Karpas-422 (cell line): ENCODE results near the gene ZC3H4. TPM values are rescaled to one million over a fixed set of nuclear protein-coding genes. Genes with fewer than 3 reads are reported as not detected.
"Not testable (repeated sequence)": the region's sequence is repeated elsewhere in the genome, so short reads cannot be mapped to it uniquely, and the experiment has no call there.

Experiments used
- DNase-seq: peaks from one replicate; pipeline ENCODE4 v3.0.0-alpha.2; 2015
- H2AFZ ChIP-seq: fragments of 200-600 bp; sonication (generic); 2 replicates; pipeline ENCODE4 v1.6.1; 2014; ENCODE audit warnings: antibody characterized with exemption, low read length, mixed read lengths
- H3K27ac ChIP-seq: fragments of 200-600 bp; sonication (generic); 2 replicates; pipeline ENCODE4 v1.5.1; 2014; ENCODE audit warnings: mild to moderate bottlenecking, low read length, moderate library complexity
- H3K27me3 ChIP-seq: fragments of 200-600 bp; sonication (generic); 2 replicates; pipeline ENCODE4 v1.6.1; 2014; ENCODE audit warnings: low read length, mixed read lengths
- H3K36me3 ChIP-seq: fragments of 200-600 bp; sonication (generic); 2 replicates; pipeline ENCODE4 v1.6.1; 2014; ENCODE audit warnings: low read length, mixed read lengths; ENCODE audit not compliant: insufficient read depth
- H3K4me1 ChIP-seq: fragments of 200-600 bp; sonication (generic); 2 replicates; pipeline ENCODE4 v1.6.1; 2014; ENCODE audit warnings: mild to moderate bottlenecking, low read length, mixed read lengths
- H3K4me2 ChIP-seq: fragments of 200-600 bp; sonication (generic); 2 replicates; pipeline ENCODE4 v1.6.1; 2014; ENCODE audit warnings: low read length, low read depth, mild to moderate bottlenecking; ENCODE audit not compliant: poor library complexity, severe bottlenecking
- H3K4me3 ChIP-seq: fragments of 200-600 bp; sonication (generic); 2 replicates; pipeline ENCODE4 v1.5.1; 2014; ENCODE audit warnings: mild to moderate bottlenecking, antibody characterized with exemption, low read length, mixed read lengths
- H3K79me2 ChIP-seq: fragments of 200-600 bp; sonication (generic); 2 replicates; pipeline ENCODE4 v1.6.1; 2014; ENCODE audit warnings: mild to moderate bottlenecking, low read length, mixed read lengths
- H3K9ac ChIP-seq: fragments of 200-600 bp; sonication (generic); 2 replicates; pipeline ENCODE4 v1.6.0; 2014; ENCODE audit warnings: low read length
- H3K9me2 ChIP-seq: fragments of 200-600 bp; sonication (generic), shearing (Covaris generic); replicated peaks from 2 replicates; pipeline ENCODE4 v1.6.0; 2014; ENCODE audit warnings: mild to moderate bottlenecking, low read length, moderate library complexity; ENCODE audit not compliant: insufficient read depth
- H3K9me3 ChIP-seq: fragments of 300-700, 200-600 bp; sonication (generic); 2 replicates; pipeline ENCODE4 v1.6.1; 2014; ENCODE audit warnings: low read length, mixed read lengths
- H4K20me1 ChIP-seq: fragments of 200-600 bp; sonication (generic); 2 replicates; pipeline ENCODE4 v1.6.1; 2014; ENCODE audit warnings: mild to moderate bottlenecking, antibody characterized with exemption, low read length, low read depth; ENCODE audit not compliant: insufficient read depth
- total RNA-seq: library from RNA; depleted of rRNA; stranded (reverse); fragments of >200 nt; shearing (Covaris generic); gene quantifications from 2 replicates; pipeline ENCODE4 v1.2.3, GENCODE V29; 2014; ENCODE audit warnings: low replicate concordance

Gene ZC3H4
- total RNA-seq, 1 experiment from 2014 or later = 13.0 TPM

DNA sequence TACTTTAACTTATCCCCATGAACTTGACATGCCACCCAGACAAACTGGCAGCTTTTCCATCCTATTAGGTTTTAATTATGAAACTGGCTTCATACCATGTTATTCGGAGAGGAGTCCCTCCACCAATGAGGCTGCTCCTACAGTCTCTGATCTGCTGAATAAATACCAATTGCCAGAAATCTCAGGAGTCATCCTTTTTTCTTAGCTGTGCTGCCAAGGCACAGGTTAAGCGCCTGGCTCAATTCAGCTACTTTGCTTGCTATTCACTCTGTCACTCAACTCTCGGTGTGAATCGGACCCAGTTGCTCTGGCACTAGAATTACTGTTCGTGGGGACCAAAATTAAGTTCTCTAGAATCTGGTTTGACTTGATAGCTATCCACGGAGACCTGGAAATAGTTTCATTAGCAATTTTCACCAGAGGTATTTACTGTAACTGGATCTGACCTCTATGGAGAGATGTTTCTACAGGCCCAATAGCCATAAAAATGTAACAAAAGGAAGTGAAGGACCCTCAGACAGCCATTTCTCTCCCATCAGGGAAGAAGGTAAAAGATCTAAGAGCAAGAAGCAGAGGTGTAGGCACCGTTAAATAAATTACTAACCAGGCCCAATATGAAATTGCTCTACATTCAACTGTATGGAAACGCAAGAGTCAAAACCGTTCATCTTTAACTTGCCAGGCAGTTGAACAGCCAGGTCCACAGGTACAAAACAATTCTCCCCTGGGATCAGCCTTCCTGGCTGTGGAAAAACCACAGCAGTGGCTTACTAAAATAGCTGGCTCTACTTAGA lies 5.4 kb downstream of the ZC3H4 start:
- no peak overlapping the region for H3K4me3 ChIP-seq
- DNase-seq = no peak
- H3K9ac ChIP-seq = no peak overlapping the region
- H2AFZ ChIP-seq = no peak overlapping the region
- peaks cover 19% of the 10 kb centered on the region for H3K4me1 ChIP-seq
- no peaks in the 10 kb centered on the region for H4K20me1 ChIP-seq
- peaks cover 23% of the 10 kb centered on the region; the same call in 1 of the 2 replicates for H3K36me3 ChIP-seq
- no peaks in the 10 kb centered on the region for H3K9me2 ChIP-seq
- no peaks in the 10 kb centered on the region for H3K27me3 ChIP-seq
- H3K4me2 ChIP-seq = no peak overlapping the region
- H3K79me2 ChIP-seq = peaks cover 82% of the 10 kb centered on the region
- H3K27ac ChIP-seq = peak overlapping the region; percentile 99; the same call in 1 of the 2 replicates
- no peaks in the 10 kb centered on the region for H3K9me3 ChIP-seq

DNA sequence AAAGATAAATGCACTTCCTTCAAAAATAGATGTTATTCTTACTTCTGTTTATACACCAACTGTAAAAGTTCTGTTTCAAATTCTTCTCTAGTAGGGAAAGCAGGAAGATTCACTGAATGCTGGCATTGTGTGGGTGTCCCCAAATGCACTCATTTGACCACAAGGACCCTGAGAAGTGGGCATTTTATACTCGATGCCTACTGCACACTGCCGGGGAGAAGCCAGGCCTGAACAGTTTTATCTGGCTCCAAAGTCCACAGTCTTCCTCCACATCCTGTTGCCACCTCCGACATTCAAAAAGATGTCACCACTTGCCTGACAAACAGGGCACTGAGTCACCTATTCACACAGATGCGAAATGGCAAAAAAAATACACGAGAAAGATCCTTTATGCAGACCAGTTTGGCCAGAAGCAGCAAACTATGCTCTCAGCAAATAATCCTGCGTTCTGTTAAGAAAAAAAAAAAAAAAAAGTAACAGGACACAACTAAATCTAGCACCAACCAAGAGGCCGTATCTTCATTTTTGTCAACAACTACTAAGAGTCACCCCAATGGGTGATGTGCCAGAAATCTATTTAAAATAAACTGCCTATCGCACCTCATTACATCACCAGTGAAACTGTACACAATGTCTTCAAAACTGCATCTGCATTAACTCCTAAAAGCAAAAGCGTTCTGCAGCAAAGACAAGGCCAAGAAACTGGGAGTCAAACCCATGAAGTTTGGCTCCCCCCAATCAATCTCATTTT lies 6.2 kb downstream of the ZC3H4 start:
- H3K4me3 ChIP-seq = no peak overlapping the region
- no peak for DNase-seq
- peaks cover under 1% of the 10 kb centered on the region; the same call in 1 of the 2 replicates for H4K20me1 ChIP-seq
- H3K36me3 ChIP-seq = peaks cover 23% of the 10 kb centered on the region; the same call in 1 of the 2 replicates
- no peak overlapping the region for H3K9ac ChIP-seq
- H3K27me3 ChIP-seq = no peaks in the 10 kb centered on the region
- peaks cover 19% of the 10 kb centered on the region for H3K4me1 ChIP-seq
- no peaks in the 10 kb centered on the region for H3K9me3 ChIP-seq
- H3K9me2 ChIP-seq = no peaks in the 10 kb centered on the region
- no peak overlapping the region for H2AFZ ChIP-seq
- H3K27ac ChIP-seq = no peak overlapping the region
- peaks cover 90% of the 10 kb centered on the region for H3K79me2 ChIP-seq
- no peak overlapping the region for H3K4me2 ChIP-seq

DNA sequence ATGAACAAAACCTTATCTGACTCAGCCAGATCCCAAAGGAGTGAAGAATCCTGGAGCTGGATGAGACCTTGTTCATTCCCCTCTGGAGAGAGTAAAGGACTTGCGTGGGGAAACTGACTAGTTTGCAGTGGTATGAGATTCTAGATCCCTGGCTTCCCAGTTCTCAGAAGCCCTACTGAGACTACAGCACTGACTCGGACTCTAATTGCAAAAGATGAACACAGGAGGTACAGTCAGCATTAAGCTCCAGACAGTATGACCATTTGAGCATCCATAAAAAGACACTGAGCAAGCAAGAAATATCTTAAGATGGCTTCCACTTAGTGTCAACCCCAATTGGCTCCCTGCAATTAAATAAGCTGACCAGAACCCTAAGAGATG lies 6.8 kb downstream of the ZC3H4 start:
- H4K20me1 ChIP-seq = peaks cover 6% of the 10 kb centered on the region; the same call in 1 of the 2 replicates
- no peak overlapping the region for H3K4me2 ChIP-seq
- no peak overlapping the region for H3K4me3 ChIP-seq
- no peak overlapping the region for H2AFZ ChIP-seq
- H3K36me3 ChIP-seq = peaks cover 23% of the 10 kb centered on the region; the same call in 1 of the 2 replicates
- no peak overlapping the region for H3K27ac ChIP-seq
- peaks cover 93% of the 10 kb centered on the region for H3K79me2 ChIP-seq
- peaks cover 19% of the 10 kb centered on the region for H3K4me1 ChIP-seq
- H3K9me3 ChIP-seq = no peaks in the 10 kb centered on the region
- H3K27me3 ChIP-seq = no peaks in the 10 kb centered on the region
- no peak for DNase-seq
- no peaks in the 10 kb centered on the region for H3K9me2 ChIP-seq
- H3K9ac ChIP-seq = no peak overlapping the region

DNA sequence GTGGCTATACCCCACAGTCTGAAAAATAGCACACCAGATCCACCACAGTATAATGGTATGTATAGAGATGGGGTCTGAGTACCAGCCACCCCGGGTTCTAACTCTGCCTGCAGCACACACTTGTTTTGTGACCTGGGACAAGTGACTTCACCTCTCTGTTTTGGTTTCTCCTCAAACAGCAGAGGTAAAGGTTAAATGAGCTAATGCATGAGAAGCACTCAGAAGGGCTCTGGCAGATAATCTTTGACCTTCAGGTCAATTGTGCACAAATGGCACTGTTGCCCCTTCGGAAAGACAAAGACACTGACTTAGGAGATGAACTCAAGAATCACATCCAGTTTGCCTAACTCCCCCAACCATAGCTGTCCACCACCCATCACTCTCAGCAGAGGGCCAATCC lies 7.7 kb downstream of the ZC3H4 start:
- H3K9ac ChIP-seq = no peak overlapping the region
- H3K4me2 ChIP-seq = no peak overlapping the region
- H3K4me3 ChIP-seq = no peak overlapping the region
- H2AFZ ChIP-seq = no peak overlapping the region
- no peak for DNase-seq
- H3K9me2 ChIP-seq = no peaks in the 10 kb centered on the region
- H4K20me1 ChIP-seq = peaks cover 7% of the 10 kb centered on the region; the same call in 1 of the 2 replicates
- no peak overlapping the region for H3K27ac ChIP-seq
- H3K9me3 ChIP-seq = no peaks in the 10 kb centered on the region
- H3K27me3 ChIP-seq = no peaks in the 10 kb centered on the region
- peaks cover 23% of the 10 kb centered on the region; the same call in 1 of the 2 replicates for H3K36me3 ChIP-seq
- H3K79me2 ChIP-seq = peaks cover 90% of the 10 kb centered on the region
- peaks cover 19% of the 10 kb centered on the region for H3K4me1 ChIP-seq

DNA sequence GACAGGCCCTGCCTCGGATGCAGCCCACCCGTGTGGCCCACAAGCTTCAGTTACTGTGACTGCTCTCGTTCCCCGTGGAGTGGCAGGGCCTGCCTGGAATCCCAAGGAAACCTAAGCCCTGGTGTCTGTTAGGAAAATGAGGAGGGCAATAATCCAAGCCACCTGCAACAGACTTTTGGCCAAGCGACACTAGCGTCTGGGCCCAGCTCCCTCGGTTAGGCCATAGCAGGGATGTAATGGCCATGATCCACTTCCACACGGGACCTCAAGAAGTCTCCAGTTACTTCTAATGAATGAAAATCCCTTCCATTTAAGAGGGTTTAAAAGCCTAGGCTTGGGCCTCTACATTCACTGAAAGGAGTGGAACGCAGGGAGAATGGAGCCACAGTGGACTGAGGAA lies 8.9 kb downstream of the ZC3H4 start:
- no peaks in the 10 kb centered on the region for H3K27me3 ChIP-seq
- H3K9ac ChIP-seq = no peak overlapping the region
- H3K27ac ChIP-seq = no peak overlapping the region
- peaks cover 90% of the 10 kb centered on the region for H3K79me2 ChIP-seq
- H3K4me1 ChIP-seq = peaks cover 8% of the 10 kb centered on the region
- H3K4me3 ChIP-seq = no peak overlapping the region
- H3K36me3 ChIP-seq = peaks cover 16% of the 10 kb centered on the region; the same call in 1 of the 2 replicates
- H3K9me2 ChIP-seq = no peaks in the 10 kb centered on the region
- H3K9me3 ChIP-seq = no peaks in the 10 kb centered on the region
- no peak overlapping the region for H2AFZ ChIP-seq
- DNase-seq = no peak
- H4K20me1 ChIP-seq = peaks cover 7% of the 10 kb centered on the region; the same call in 1 of the 2 replicates
- H3K4me2 ChIP-seq = no peak overlapping the region

DNA sequence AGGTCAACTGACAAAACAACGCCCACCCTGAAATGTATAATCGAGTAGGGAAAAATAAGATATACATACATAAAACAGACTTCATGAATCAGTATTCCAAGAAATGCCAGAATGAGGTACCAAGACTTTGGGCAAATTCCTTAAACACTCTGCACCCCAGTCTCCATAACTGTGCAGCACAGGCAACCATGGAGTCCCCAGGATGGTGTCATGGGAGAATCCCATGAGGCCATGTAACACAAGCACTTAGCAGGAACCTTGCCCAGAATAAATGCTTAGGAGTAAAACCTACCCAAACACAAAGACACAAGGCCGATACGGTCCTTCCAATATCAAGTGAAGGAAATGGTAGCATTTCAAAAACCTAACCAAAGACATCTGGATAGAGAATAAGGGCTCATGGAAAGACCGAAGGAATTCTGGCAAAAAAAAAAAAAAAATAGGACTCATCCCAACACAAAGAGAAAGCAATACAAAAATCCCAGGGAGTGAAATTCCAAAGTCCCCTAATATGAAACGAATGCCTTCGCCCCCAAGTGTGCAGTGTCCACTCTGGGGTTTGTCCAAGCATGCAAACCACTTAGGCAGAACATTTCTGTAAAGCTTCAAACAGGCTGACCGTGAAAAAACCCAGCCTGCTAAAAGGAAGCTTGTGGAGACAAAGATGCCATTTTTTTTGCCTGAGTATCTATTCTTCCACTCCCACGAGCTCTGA lies 11.1 kb downstream of the ZC3H4 start:
- no peak for DNase-seq
- Histone ChIP-seq H2AFZ (no peak overlapping the region), H4K20me1 (peaks cover 20% of the 10 kb centered on the region; the same call in 1 of the 2 replicates), H3K36me3 (peaks cover 13% of the 10 kb centered on the region; the same call in 1 of the 2 replicates), H3K4me3 (no peak overlapping the region), H3K9me3 (no peaks in the 10 kb centered on the region), H3K79me2 (peaks cover 90% of the 10 kb centered on the region), H3K27ac (no peak overlapping the region), H3K9ac (no peak overlapping the region), H3K4me1 (no peaks in the 10 kb centered on the region), H3K27me3 (no peaks in the 10 kb centered on the region), H3K4me2 (no peak overlapping the region), H3K9me2 (no peaks in the 10 kb centered on the region)

DNA sequence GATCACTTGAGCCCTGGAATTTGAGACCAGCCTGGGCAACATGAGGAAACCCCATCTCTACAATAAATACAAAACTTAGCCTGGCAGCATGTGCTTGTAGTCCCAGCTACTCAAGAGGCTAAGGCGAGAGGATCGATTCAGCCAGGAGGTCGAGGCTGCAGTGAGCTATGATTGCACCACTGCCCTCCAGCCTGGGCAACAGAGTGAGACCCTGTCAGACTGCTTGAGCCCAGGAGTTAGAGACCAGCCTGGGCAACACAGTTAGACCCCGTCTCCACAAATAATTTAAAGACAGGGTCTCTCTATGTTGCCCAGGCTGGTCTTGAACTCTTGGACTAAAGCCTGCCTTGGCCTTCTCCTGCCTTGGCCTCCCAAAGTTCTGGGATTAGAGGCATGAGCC lies 12.5 kb downstream of the ZC3H4 start:
- not testable (repeated sequence) for H3K9me2 ChIP-seq, H3K4me3 ChIP-seq, DNase-seq, H3K4me1 ChIP-seq, H3K27me3 ChIP-seq, H3K4me2 ChIP-seq, H3K9ac ChIP-seq, H2AFZ ChIP-seq, H3K9me3 ChIP-seq, H3K27ac ChIP-seq
- H4K20me1 ChIP-seq = peaks cover 32% of the 10 kb centered on the region
- peaks cover 18% of the 10 kb centered on the region for H3K36me3 ChIP-seq
- H3K79me2 ChIP-seq = peaks cover 90% of the 10 kb centered on the region

DNA sequence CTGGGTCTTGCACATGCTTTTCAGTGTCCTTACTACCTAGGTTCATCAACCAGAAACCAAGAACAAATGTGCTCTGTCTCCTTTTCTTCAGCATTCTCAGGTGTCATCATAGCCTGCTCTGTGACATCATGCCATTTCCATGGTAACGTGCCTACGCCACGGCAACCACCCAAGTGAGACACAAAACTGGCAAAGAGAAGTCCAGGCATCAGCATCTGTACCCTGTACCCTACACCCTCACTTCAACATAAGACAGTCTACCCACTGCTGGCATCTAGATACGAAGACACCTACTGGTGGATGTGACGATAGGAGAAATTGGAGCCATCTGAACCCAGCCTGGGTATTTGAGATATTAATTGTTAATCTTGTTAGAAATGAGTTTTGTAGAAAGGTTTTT lies 13.3 kb downstream of the ZC3H4 start:
- no peak overlapping the region for H2AFZ ChIP-seq
- no peaks in the 10 kb centered on the region for H3K9me3 ChIP-seq
- H3K4me2 ChIP-seq = no peak overlapping the region
- H3K79me2 ChIP-seq = peaks cover 90% of the 10 kb centered on the region
- no peak overlapping the region for H3K27ac ChIP-seq
- no peak overlapping the region for H3K9ac ChIP-seq
- no peaks in the 10 kb centered on the region for H3K27me3 ChIP-seq
- peaks cover 15% of the 10 kb centered on the region for H3K36me3 ChIP-seq
- H3K4me1 ChIP-seq = no peaks in the 10 kb centered on the region
- peaks cover 35% of the 10 kb centered on the region for H4K20me1 ChIP-seq
- H3K4me3 ChIP-seq = no peak overlapping the region
- H3K9me2 ChIP-seq = no peaks in the 10 kb centered on the region
- no peak for DNase-seq
